Prostate gland (tissue), 2 donors: Measurements from ENCODE around the gene HECW1. TPM values are rescaled to one million over a fixed set of nuclear protein-coding genes. Genes with fewer than 3 reads are reported as not detected.

Experiments
- DNase-seq: peaks from one replicate; pipeline ENCODE4 v3.0.0-alpha.2; 2019; ENCODE audit warnings: low spot score
- H3K27ac ChIP-seq, 2 donors: fragments of 200-600 bp; sonication (generic); 2 replicates each; pipeline ENCODE4 v1.5.1; 2017 to 2019
- H3K27me3 ChIP-seq: fragments of 200-600 bp; sonication (generic); replicated peaks from 2 replicates; pipeline ENCODE4 v1.5.1; 2019; ENCODE audit not compliant: insufficient read depth
- H3K36me3 ChIP-seq, 2 donors: fragments of 200-600 bp; sonication (generic); 1 replicate in 1 of 2; 2 replicates in 1 of 2; pipeline versions ENCODE4 v1.5.1 to v1.8.1; 2017 to 2019
- H3K4me1 ChIP-seq: fragments of 200-600 bp; sonication (generic); replicated peaks from 2 replicates; pipeline ENCODE4 v1.5.1; 2019
- H3K4me3 ChIP-seq, 2 donors: fragments of 200-600 bp; sonication (generic); 2 replicates each; pipeline ENCODE4 v1.5.1; 2017 to 2019
- H3K9me3 ChIP-seq: fragments of 200-600 bp; sonication (generic); 2 replicates; pipeline ENCODE4 v1.5.1; 2017
- CTCF ChIP-seq, 4 experiments: fragments of 200-600 bp in 2 of 4; fragments of 450-650 bp in 2 of 4; sonication (generic) in 2 of 4; IDR thresholded peaks; 1 replicate in 3 of 4; 2 replicates in 1 of 4; pipeline ENCODE4 v1.5.1; 2016 to 2019; ENCODE audit warnings: antibody characterized with exemption in 4 of 4, mild to moderate bottlenecking in 2 of 4, moderate library complexity in 2 of 4
- POLR2A ChIP-seq: fragments of 450-650 bp; IDR thresholded peaks from one replicate; pipeline ENCODE4 v1.6.1; 2016; ENCODE audit warnings: antibody characterized with exemption, mild to moderate bottlenecking
- POLR2AphosphoS5 ChIP-seq: sonication (generic); formaldehyde crosslinking; IDR thresholded peaks from one replicate; pipeline ENCODE4 v1.6.1; 2017; ENCODE audit warnings: antibody characterized with exemption
- WGBS: methylation state at CpG from one replicate; pipeline ENCODE4 v1.1.5; 2018; 5-methylcytosine and 5-hydroxymethylcytosine counted together
- intact Hi-C: fragments of 100-400 bp; cut with DNase I; formaldehyde crosslinking; loops from one replicate; pipeline ENCODE4 v1.14.2; 2022
- total RNA-seq, 2 donors: library from RNA; depleted of rRNA; stranded (reverse); fragments of >200 nt; gene quantifications; one replicate each; pipeline ENCODE4 v1.1.0, GENCODE V29; 2016

HECW1 gene
- total RNA-seq, 2 donors from 2014 or later, result 1.4 to 10.3 TPM

GRCh38 chr7:43140186-43140585, 27.7 kb downstream of the HECW1 start:
- TF ChIP-seq POLR2AphosphoS5, result no peak
- no peak for TF ChIP-seq CTCF (IDR thresholded peaks at IDR 0.05)
- no peak for TF ChIP-seq POLR2A
- no peaks in the 10 kb centered on the region for H3K27me3 ChIP-seq
- no peak overlapping the region for H3K4me3 ChIP-seq
- over 99% methylated on average over 7 of the region's 7 CpGs for WGBS
- H3K36me3 ChIP-seq, result no peaks in the 10 kb centered on the region
- H3K27ac ChIP-seq, result no peak overlapping the region
- no peaks in the 10 kb centered on the region for H3K9me3 ChIP-seq
- DNase-seq, result no peak
- H3K4me1 ChIP-seq, result no peaks in the 10 kb centered on the region
- intact Hi-C loops, result no loop called here

- H3K27ac ChIP-seq, result no peak overlapping the region
- H3K9me3 ChIP-seq, result no peaks in the 10 kb centered on the region
- H3K4me3 ChIP-seq, result no peak overlapping the region
- intact Hi-C loops, result no loop called here
- H3K27me3 ChIP-seq, result no peaks in the 10 kb centered on the region
- no peaks in the 10 kb centered on the region for H3K36me3 ChIP-seq
- no peaks in the 10 kb centered on the region for H3K4me1 ChIP-seq
- WGBS, result 80% methylated on average over 5 of the region's 5 CpGs
- TF ChIP-seq POLR2A, result no peak
- no peak for TF ChIP-seq POLR2AphosphoS5
- no peak for DNase-seq
Measured at GRCh38 chr7:43141091-43141490, 28.6 kb downstream of the HECW1 start.

- intact Hi-C loops, result no loop called here
- no peaks in the 10 kb centered on the region for H3K27me3 ChIP-seq
- DNase-seq, result no peak
- no peaks in the 10 kb centered on the region for H3K36me3 ChIP-seq
- H3K4me3 ChIP-seq, result no peak overlapping the region
- 99% methylated on average over 5 of the region's 5 CpGs for WGBS
- H3K4me1 ChIP-seq, result no peaks in the 10 kb centered on the region
- TF ChIP-seq POLR2A, result no peak
- no peak overlapping the region for H3K27ac ChIP-seq
- H3K9me3 ChIP-seq, result no peaks in the 10 kb centered on the region
Measured at GRCh38 chr7:43142703-43143102, 30.3 kb downstream of the HECW1 start.

GRCh38 chr7:43143918-43144589, 31.6 kb downstream of the HECW1 start:
- TF ChIP-seq CTCF (IDR thresholded peaks at IDR 0.05), result no peak
- no peak for TF ChIP-seq POLR2AphosphoS5
- TF ChIP-seq POLR2A, result no peak
- WGBS, result 94% methylated on average over 5 of the region's 5 CpGs

GRCh38 chr7:43148161-43148731, 35.8 kb downstream of the HECW1 start:
- Histone ChIP-seq H3K4me3 (no peak overlapping the region), H3K27ac (no peak overlapping the region), H3K9me3 (no peaks in the 10 kb centered on the region), H3K27me3 (no peaks in the 10 kb centered on the region), H3K36me3 (no peaks in the 10 kb centered on the region), H3K4me1 (no peaks in the 10 kb centered on the region)
- no peak for DNase-seq
- intact Hi-C loops, result no loop called here
- no peak for TF ChIP-seq POLR2AphosphoS5
- TF ChIP-seq POLR2A, result no peak
- TF ChIP-seq CTCF (IDR thresholded peaks at IDR 0.05), result no peak

More at GRCh38 chr7:43143918-43144589, 31.6 kb downstream of the HECW1 start:
- no peaks in the 10 kb centered on the region for H3K27me3 ChIP-seq
- no peaks in the 10 kb centered on the region for H3K36me3 ChIP-seq
- H3K4me3 ChIP-seq, result no peak overlapping the region
- H3K9me3 ChIP-seq, result no peaks in the 10 kb centered on the region
- no peaks in the 10 kb centered on the region for H3K4me1 ChIP-seq
- intact Hi-C loops, result no loop called here
- H3K27ac ChIP-seq, result no peak overlapping the region
- no peak for DNase-seq

- WGBS, result 48% methylated on average over 1 of the region's 1 CpG
Measured at GRCh38 chr7:43151076-43151475, 38.6 kb downstream of the HECW1 start.

More at GRCh38 chr7:43151076-43151475, 38.6 kb downstream of the HECW1 start:
- Histone ChIP-seq H3K27me3 (no peaks in the 10 kb centered on the region), H3K36me3 (no peaks in the 10 kb centered on the region), H3K9me3 (no peaks in the 10 kb centered on the region), H3K4me1 (no peaks in the 10 kb centered on the region), H3K4me3 (no peak overlapping the region), H3K27ac (no peak overlapping the region)
- no peak for TF ChIP-seq POLR2A
- no peak for TF ChIP-seq POLR2AphosphoS5
- no peak for TF ChIP-seq CTCF (IDR thresholded peaks at IDR 0.05)
- intact Hi-C loops, result no loop called here
- DNase-seq, result no peak
